HEK293T (cell line): ENCODE data around the gene C5orf34.
"Not testable (repeated sequence)": the region's sequence is repeated elsewhere in the genome, so short reads cannot be mapped to it uniquely, and the experiment has no call there.

Experiments used
- CTCF ChIA-PET: fragments of 350-600 bp; formaldehyde crosslinking; extraction: SDS; loops from one replicate; lab custom pipeline; 2021; ENCODE audit warnings: antibody characterized with exemption, inconsistent platforms; lab: Yijun Ruan, JAX
- POLR2A ChIA-PET: fragments of 350-600 bp; formaldehyde crosslinking; extraction: SDS; loops from one replicate; lab custom pipeline; 2020; ENCODE audit warnings: antibody characterized with exemption, inconsistent platforms; lab: Yijun Ruan, JAX
- DNase-seq: peaks from one replicate; pipeline ENCODE4 v3.0.0; 2012; ENCODE audit warnings: mixed read lengths; ENCODE audit errors: extremely low spot score
- CTBP1 ChIP-seq: fragments of 450-650 bp; IDR thresholded peaks from 2 replicates; pipeline ENCODE4 v1.6.1; 2016; ENCODE audit warnings: borderline replicate concordance
- FOXA1 ChIP-seq: fragments of 450-650 bp; IDR thresholded peaks from 2 replicates; pipeline ENCODE4 v1.6.1; 2016; ENCODE audit warnings: mild to moderate bottlenecking
- FOXM1 ChIP-seq: fragments of 450-650 bp; IDR thresholded peaks from 2 replicates; pipeline ENCODE4 v1.6.1; 2017; ENCODE audit warnings: mild to moderate bottlenecking, borderline replicate concordance
- HDGF ChIP-seq: fragments of 450-650 bp; IDR thresholded peaks from 2 replicates; pipeline ENCODE4 v1.6.1; 2017; ENCODE audit warnings: antibody characterized with exemption, borderline replicate concordance
- NFRKB ChIP-seq: fragments of 450-650 bp; IDR thresholded peaks from 2 replicates; pipeline ENCODE4 v1.6.1; 2016; ENCODE audit warnings: mild to moderate bottlenecking, moderate library complexity
- SP1 ChIP-seq: fragments of 450-650 bp; IDR thresholded peaks from 2 replicates; pipeline ENCODE4 v1.6.1; 2017
- SUZ12 ChIP-seq: fragments of 450-650 bp; IDR thresholded peaks from 2 replicates; pipeline ENCODE4 v1.6.1; 2016; ENCODE audit warnings: mild to moderate bottlenecking
- TARDBP ChIP-seq: fragments of 450-650 bp; IDR thresholded peaks from 2 replicates; pipeline ENCODE4 v1.6.1; 2016

Gene C5orf34

GRCh38 chr5:43461066-43461465, 53.9 kb downstream of the C5orf34 start:
- no peak for DNase-seq
- CTCF ChIA-PET = no interaction called here

DNA sequence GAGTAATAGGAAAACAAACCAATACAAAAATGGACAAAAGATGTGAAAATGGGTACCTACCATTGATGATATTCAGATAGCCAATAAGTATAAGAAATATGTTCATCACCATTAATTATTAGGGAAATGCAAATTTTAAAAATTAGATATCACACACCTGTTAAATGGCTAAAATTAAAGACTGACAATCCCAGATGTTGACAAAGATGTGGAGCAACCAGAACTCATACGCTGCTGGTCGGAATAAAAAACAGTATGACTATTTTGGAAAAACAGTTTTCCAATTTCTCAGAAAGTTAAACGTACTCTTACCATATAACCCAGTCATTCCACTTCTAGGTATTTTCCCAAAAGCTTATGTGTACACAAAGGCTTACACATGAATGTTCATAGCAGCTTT, 58.4 kb downstream of the C5orf34 start:
- TF ChIP-seq SUZ12 (no peak), FOXA1 (no peak)
- DNase-seq = no peak
- ChIA-PET POLR2A (no interaction called here), CTCF (interaction anchor here (0.7 kb wide), 1 partner anchor 1022 kb away, joined by 6 read pairs; no protein-coding TSS in a partner anchor)

More at GRCh38 chr5:43461066-43461465, 53.9 kb downstream of the C5orf34 start:
- POLR2A ChIA-PET = no interaction called here
- TF ChIP-seq CTBP1 = no peak
- no peak for TF ChIP-seq FOXM1
- no peak for TF ChIP-seq FOXA1
- no peak for TF ChIP-seq TARDBP

- CTCF ChIA-PET, POLR2A ChIA-PET: not testable (repeated sequence)
These were observed 73.4 kb downstream of the C5orf34 start for GRCh38 chr5:43441575-43441974.

DNA sequence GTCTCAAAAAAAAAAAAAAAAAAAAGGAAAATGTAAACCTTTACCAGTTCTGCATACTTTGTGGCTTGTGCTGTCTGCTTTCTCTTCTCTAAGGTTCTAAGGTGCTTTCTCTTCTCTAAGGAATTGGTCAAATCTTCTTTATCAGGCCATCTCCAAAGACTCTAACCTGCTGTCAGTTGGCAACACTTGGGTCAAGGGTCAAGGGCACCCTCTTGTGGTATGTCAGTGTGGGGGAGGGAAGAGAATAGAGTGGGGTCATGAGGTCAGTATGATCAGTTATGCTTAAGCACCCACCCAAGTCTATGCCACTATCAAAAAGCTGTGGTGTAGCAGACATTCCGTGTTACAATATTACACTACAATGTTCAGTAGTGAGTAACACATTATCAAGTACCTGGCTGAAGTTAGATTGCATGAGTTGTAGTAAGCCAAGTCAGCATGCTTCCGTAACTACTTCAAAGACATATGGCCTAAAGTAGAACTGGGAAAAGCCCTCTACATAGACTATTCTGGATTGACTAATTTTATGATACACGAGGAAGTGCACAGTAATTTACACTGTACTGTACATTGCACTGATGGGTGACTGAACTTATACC, 77.8 kb downstream of the C5orf34 start:
- ChIA-PET CTCF (no interaction called here), POLR2A (no interaction called here)
- DNase-seq = no peak
- TF ChIP-seq SP1 = no peak
- TF ChIP-seq HDGF = no peak
- no peak for TF ChIP-seq CTBP1
- no peak for TF ChIP-seq FOXA1
- TF ChIP-seq TARDBP = no peak
- TF ChIP-seq NFRKB = no peak

More at GRCh38 chr5:43441575-43441974, 73.4 kb downstream of the C5orf34 start:
- not testable (repeated sequence) for DNase-seq
